ENCODE data around the gene ALDH8A1. TPM values are rescaled to one million over a fixed set of nuclear protein-coding genes. Genes with fewer than 3 reads are reported as not detected.

The ALDH8A1 gene
- total RNA-seq, 1 experiment from 2014 or later: 0.68 TPM

GRCh38 chr6:134994431-134994830, 44.5 kb upstream of the ALDH8A1 start:
- Mint-ChIP-seq H3K4me1 (ENCODE audit: low read depth, unreplicated experiment) (no peaks in the 10 kb centered on the region), H3K4me3 (ENCODE audit: low read depth, unreplicated experiment) (no peak overlapping the region), H3K9me3 (ENCODE audit: low read depth, unreplicated experiment) (no peaks in the 10 kb centered on the region), H3K27ac (ENCODE audit: unreplicated experiment) (no peak overlapping the region), H3K27me3 (ENCODE audit: unreplicated experiment) (no peaks in the 10 kb centered on the region), H3K36me3 (ENCODE audit: insufficient read depth, unreplicated experiment) (peaks cover 7% of the 10 kb centered on the region)
- BruUV-seq (replicated peaks): no TSS peak
- TF ChIP-seq CTCF (IDR thresholded peaks at IDR 0.05; ENCODE audit: unreplicated experiment): no peak
- CTCF ChIA-PET: interaction anchor here (1.1 kb wide), 1 partner anchor 10 kb away, joined by 3 read pairs; no protein-coding TSS in a partner anchor
- no peak for DNase-seq
- intact Hi-C loops (cut with micrococcal nuclease; ENCODE audit: unreplicated experiment): no loop called here

- intact Hi-C loops (cut with micrococcal nuclease; ENCODE audit: unreplicated experiment): no loop called here
- Mint-ChIP-seq H3K27me3 (ENCODE audit: unreplicated experiment) (no peaks in the 10 kb centered on the region), H3K4me1 (ENCODE audit: low read depth, unreplicated experiment) (no peaks in the 10 kb centered on the region), H3K4me3 (ENCODE audit: low read depth, unreplicated experiment) (no peak overlapping the region), H3K9me3 (ENCODE audit: low read depth, unreplicated experiment) (no peaks in the 10 kb centered on the region), H3K27ac (ENCODE audit: unreplicated experiment) (no peak overlapping the region), H3K36me3 (ENCODE audit: insufficient read depth, unreplicated experiment) (peaks cover 7% of the 10 kb centered on the region)
- CTCF ChIA-PET: no interaction called here
- no peak for DNase-seq
- TF ChIP-seq CTCF (IDR thresholded peaks at IDR 0.05; ENCODE audit: unreplicated experiment): no peak
- BruUV-seq (replicated peaks): no TSS peak
Measured at GRCh38 chr6:134992155-134992554, 42.3 kb upstream of the ALDH8A1 start.

GRCh38 chr6:134990262-134990661, 40.4 kb upstream of the ALDH8A1 start:
- no peaks in the 10 kb centered on the region for H3K27me3 Mint-ChIP-seq (ENCODE audit: unreplicated experiment)
- no peak for DNase-seq
- intact Hi-C loops (cut with micrococcal nuclease; ENCODE audit: unreplicated experiment): no loop called here
- TF ChIP-seq CTCF (IDR thresholded peaks at IDR 0.05; ENCODE audit: unreplicated experiment): no peak
- no peaks in the 10 kb centered on the region for H3K9me3 Mint-ChIP-seq (ENCODE audit: low read depth, unreplicated experiment)
- no peaks in the 10 kb centered on the region for H3K4me1 Mint-ChIP-seq (ENCODE audit: low read depth, unreplicated experiment)
- CTCF ChIA-PET: no interaction called here
- no peak overlapping the region for H3K27ac Mint-ChIP-seq (ENCODE audit: unreplicated experiment)
- no TSS peak for BruUV-seq (replicated peaks)
- no peak overlapping the region for H3K4me3 Mint-ChIP-seq (ENCODE audit: low read depth, unreplicated experiment)
- peaks cover 7% of the 10 kb centered on the region for H3K36me3 Mint-ChIP-seq (ENCODE audit: insufficient read depth, unreplicated experiment)

GRCh38 chr6:134984821-134985220, 34.9 kb upstream of the ALDH8A1 start:
- H3K27me3 Mint-ChIP-seq (ENCODE audit: unreplicated experiment): no peaks in the 10 kb centered on the region
- TF ChIP-seq CTCF (IDR thresholded peaks at IDR 0.05; ENCODE audit: unreplicated experiment): no peak
- CTCF ChIA-PET: no interaction called here
- no peaks in the 10 kb centered on the region for H3K4me1 Mint-ChIP-seq (ENCODE audit: low read depth, unreplicated experiment)
- H3K36me3 Mint-ChIP-seq (ENCODE audit: insufficient read depth, unreplicated experiment): peaks cover 9% of the 10 kb centered on the region
- no peaks in the 10 kb centered on the region for H3K9me3 Mint-ChIP-seq (ENCODE audit: low read depth, unreplicated experiment)
- H3K4me3 Mint-ChIP-seq (ENCODE audit: low read depth, unreplicated experiment): no peak overlapping the region
- H3K27ac Mint-ChIP-seq (ENCODE audit: unreplicated experiment): no peak overlapping the region
- BruUV-seq (replicated peaks): no TSS peak
- no peak for DNase-seq
- intact Hi-C loops (cut with micrococcal nuclease; ENCODE audit: unreplicated experiment): no loop called here

Measured in Calu3 (cell line).